ENCODE results near the gene WDR27.

WDR27 gene

GRCh38 chr6:169421586-169422264 lies 280.1 kb downstream of the WDR27 start:
- TF ChIP-seq REST (IDR thresholded peaks at IDR 0.05; ENCODE audit: low read depth) (no peak), ZBTB7A (IDR thresholded peaks at IDR 0.05; ENCODE audit: low read depth) (no peak), EP300 (IDR thresholded peaks at IDR 0.05; ENCODE audit: borderline replicate concordance) (no peak), NFIC (IDR thresholded peaks at IDR 0.05) (no peak), YY1 (IDR thresholded peaks at IDR 0.05; ENCODE audit: low read depth) (no peak)

- TF ChIP-seq EGR1 (IDR thresholded peaks at IDR 0.05) (no peak), REST (IDR thresholded peaks at IDR 0.05; ENCODE audit: low read depth) (no peak), RAD21 (IDR thresholded peaks at IDR 0.05; ENCODE audit: low read depth) (peak; percentile 42), YY1 (IDR thresholded peaks at IDR 0.05; ENCODE audit: low read depth) (no peak), ZBTB7A (IDR thresholded peaks at IDR 0.05; ENCODE audit: low read depth) (no peak), TEAD4 (IDR thresholded peaks at IDR 0.05) (no peak), TAF1 (IDR thresholded peaks at IDR 0.05; ENCODE audit: low read depth) (no peak), NFIC (IDR thresholded peaks at IDR 0.05) (no peak)
These were observed 280.8 kb downstream of the WDR27 start for GRCh38 chr6:169420912-169421543.

- TF ChIP-seq TCF12 (IDR thresholded peaks at IDR 0.05; ENCODE audit: low read depth) (no peak), FOXM1 (IDR thresholded peaks at IDR 0.05; ENCODE audit: borderline replicate concordance, low read depth) (no peak), TEAD4 (IDR thresholded peaks at IDR 0.05) (no peak), NFIC (IDR thresholded peaks at IDR 0.05) (no peak), YY1 (IDR thresholded peaks at IDR 0.05; ENCODE audit: low read depth) (no peak), CEBPB (IDR thresholded peaks at IDR 0.05) (no peak), EP300 (IDR thresholded peaks at IDR 0.05; ENCODE audit: borderline replicate concordance) (no peak), RAD21 (IDR thresholded peaks at IDR 0.05; ENCODE audit: low read depth) (no peak), ZBTB7A (IDR thresholded peaks at IDR 0.05; ENCODE audit: low read depth) (no peak), TAF1 (IDR thresholded peaks at IDR 0.05; ENCODE audit: low read depth) (no peak), MAX (IDR thresholded peaks at IDR 0.05) (no peak), REST (IDR thresholded peaks at IDR 0.05; ENCODE audit: low read depth) (no peak), CREB1 (IDR thresholded peaks at IDR 0.05; ENCODE audit: low read depth) (no peak), EGR1 (IDR thresholded peaks at IDR 0.05) (no peak), USF1 (IDR thresholded peaks at IDR 0.05) (no peak)
These were observed 284.7 kb downstream of the WDR27 start for GRCh38 chr6:169417101-169417500.

GRCh38 chr6:169416249-169416648 lies 285.6 kb downstream of the WDR27 start:
- TF ChIP-seq CEBPB (IDR thresholded peaks at IDR 0.05) (no peak), NFIC (IDR thresholded peaks at IDR 0.05) (no peak), ZBTB7A (IDR thresholded peaks at IDR 0.05; ENCODE audit: low read depth) (no peak), EGR1 (IDR thresholded peaks at IDR 0.05) (no peak), EP300 (IDR thresholded peaks at IDR 0.05; ENCODE audit: borderline replicate concordance) (no peak), TEAD4 (IDR thresholded peaks at IDR 0.05) (no peak), TAF1 (IDR thresholded peaks at IDR 0.05; ENCODE audit: low read depth) (no peak), REST (IDR thresholded peaks at IDR 0.05; ENCODE audit: low read depth) (no peak), FOXM1 (IDR thresholded peaks at IDR 0.05; ENCODE audit: borderline replicate concordance, low read depth) (no peak), YY1 (IDR thresholded peaks at IDR 0.05; ENCODE audit: low read depth) (no peak), MAX (IDR thresholded peaks at IDR 0.05) (no peak), CREB1 (IDR thresholded peaks at IDR 0.05; ENCODE audit: low read depth) (no peak), RAD21 (IDR thresholded peaks at IDR 0.05; ENCODE audit: low read depth) (no peak), TCF12 (IDR thresholded peaks at IDR 0.05; ENCODE audit: low read depth) (no peak), USF1 (IDR thresholded peaks at IDR 0.05) (no peak)
